ENCODE data around the gene MCC.

MCC gene

GRCh38 chr5:113115061-113115460, 373.2 kb downstream of the MCC start:
- no peak for TF ChIP-seq CTCF (IDR thresholded peaks at IDR 0.05; ENCODE audit: insufficient read depth, low read length, poor library complexity, severe bottlenecking)
- Histone ChIP-seq H3K4me3 (replicated peaks; ENCODE audit: low read depth, low read length) (no peak overlapping the region), H3K27me3 (replicated peaks; ENCODE audit: control insufficient read depth, insufficient read depth, low read length) (peaks cover 1% of the 10 kb centered on the region), H3K36me3 (ENCODE audit: control insufficient read depth, insufficient read depth, low read length) (no peaks in the 10 kb centered on the region)
- DNase-seq (ENCODE audit: extremely low read depth, insufficient read length), result no peak

- no peak for DNase-seq (ENCODE audit: extremely low read depth, insufficient read length)
- Histone ChIP-seq H3K36me3 (ENCODE audit: control insufficient read depth, insufficient read depth, low read length) (no peaks in the 10 kb centered on the region), H3K27me3 (replicated peaks; ENCODE audit: control insufficient read depth, insufficient read depth, low read length) (peaks cover 1% of the 10 kb centered on the region), H3K4me3 (replicated peaks; ENCODE audit: low read depth, low read length) (no peak overlapping the region)
- no peak for TF ChIP-seq CTCF (IDR thresholded peaks at IDR 0.05; ENCODE audit: insufficient read depth, low read length, poor library complexity, severe bottlenecking)
Measured at GRCh38 chr5:113114559-113114958, 373.7 kb downstream of the MCC start.

GRCh38 chr5:113112435-113112834, 375.8 kb downstream of the MCC start:
- H3K36me3 ChIP-seq (ENCODE audit: control insufficient read depth, insufficient read depth, low read length), result no peaks in the 10 kb centered on the region
- H3K27me3 ChIP-seq (replicated peaks; ENCODE audit: control insufficient read depth, insufficient read depth, low read length), result no peaks in the 10 kb centered on the region; the same call in 1 of the 2 replicates
- H3K4me3 ChIP-seq (replicated peaks; ENCODE audit: low read depth, low read length), result no peak overlapping the region
- TF ChIP-seq CTCF (IDR thresholded peaks at IDR 0.05; ENCODE audit: insufficient read depth, low read length, poor library complexity, severe bottlenecking), result no peak
- no peak for DNase-seq (ENCODE audit: extremely low read depth, insufficient read length)

- H3K36me3 ChIP-seq (ENCODE audit: control insufficient read depth, insufficient read depth, low read length), result no peaks in the 10 kb centered on the region
- no peak for TF ChIP-seq CTCF (IDR thresholded peaks at IDR 0.05; ENCODE audit: insufficient read depth, low read length, poor library complexity, severe bottlenecking)
- DNase-seq (ENCODE audit: extremely low read depth, insufficient read length), result no peak
- no peak overlapping the region for H3K4me3 ChIP-seq (replicated peaks; ENCODE audit: low read depth, low read length)
- no peaks in the 10 kb centered on the region; the same call in 1 of the 2 replicates for H3K27me3 ChIP-seq (replicated peaks; ENCODE audit: control insufficient read depth, insufficient read depth, low read length)
Measured at GRCh38 chr5:113110117-113110516, 378.1 kb downstream of the MCC start.

GRCh38 chr5:113109344-113109743, 378.9 kb downstream of the MCC start:
- Histone ChIP-seq H3K4me3 (replicated peaks; ENCODE audit: low read depth, low read length) (no peak overlapping the region), H3K27me3 (replicated peaks; ENCODE audit: control insufficient read depth, insufficient read depth, low read length) (no peaks in the 10 kb centered on the region; the same call in 1 of the 2 replicates), H3K36me3 (ENCODE audit: control insufficient read depth, insufficient read depth, low read length) (no peaks in the 10 kb centered on the region)
- no peak for DNase-seq (ENCODE audit: extremely low read depth, insufficient read length)
- no peak for TF ChIP-seq CTCF (IDR thresholded peaks at IDR 0.05; ENCODE audit: insufficient read depth, low read length, poor library complexity, severe bottlenecking)

GRCh38 chr5:113108485-113108884, 379.8 kb downstream of the MCC start:
- DNase-seq (ENCODE audit: extremely low read depth, insufficient read length), result no peak
- Histone ChIP-seq H3K4me3 (replicated peaks; ENCODE audit: low read depth, low read length) (no peak overlapping the region), H3K27me3 (replicated peaks; ENCODE audit: control insufficient read depth, insufficient read depth, low read length) (no peaks in the 10 kb centered on the region; the same call in 1 of the 2 replicates), H3K36me3 (ENCODE audit: control insufficient read depth, insufficient read depth, low read length) (no peaks in the 10 kb centered on the region)
- TF ChIP-seq CTCF (IDR thresholded peaks at IDR 0.05; ENCODE audit: insufficient read depth, low read length, poor library complexity, severe bottlenecking), result no peak

All from GM06990 (cell line).